Uterus (tissue), 2 donors: ENCODE results near the gene REXO1.

Source experiments
- CTCF ChIP-seq, 4 experiments: fragments of 200-600 bp in 2 of 4; fragments of 450-650 bp in 2 of 4; sonication (generic) in 2 of 4; IDR thresholded peaks; one replicate each; pipeline ENCODE4 v1.5.1; 2016 to 2019; ENCODE audit warnings: antibody characterized with exemption in 4 of 4, mild to moderate bottlenecking in 2 of 4, moderate library complexity in 1 of 4
- POLR2A ChIP-seq, 2 donors: fragments of 450-650 bp; IDR thresholded peaks; one replicate each; pipeline ENCODE4 v1.6.1; 2016; ENCODE audit warnings: antibody characterized with exemption in 2 of 2, mild to moderate bottlenecking in 1 of 2, moderate library complexity in 1 of 2

- TF ChIP-seq CTCF (IDR thresholded peaks at IDR 0.05), result no peak
- TF ChIP-seq POLR2A (IDR thresholded peaks at IDR 0.05), result no peak
Measured at GRCh38 chr19:1829958-1830357, 18.3 kb downstream of the REXO1 start.
